ACHN (cell line): Measurements from ENCODE around the gene MGLL.

Experiments
- DNase-seq: peaks from one replicate; pipeline ENCODE4 v3.0.0-alpha.2; 2015
- in situ Hi-C: cut with HindIII; loops from 2 replicates; pipeline ENCODE4 v1.10.0; 2017; ENCODE audit warnings: low sequenced_read_pairs, low pct_ligation_motif_present, low pct_unique_long_range_greater_than_20kb

MGLL gene

GRCh38 chr3:127796045-127796830, 26.1 kb downstream of the MGLL start:
- no peak for DNase-seq
- in situ Hi-C loops = no loop called here

- in situ Hi-C loops = no loop called here
- DNase-seq = no peak
These were observed 27.3 kb downstream of the MGLL start for GRCh38 chr3:127794972-127795371.

GRCh38 chr3:127794402-127794801, 27.9 kb downstream of the MGLL start:
- DNase-seq = no peak
- in situ Hi-C loops = no loop called here

GRCh38 chr3:127792541-127793292, 29.6 kb downstream of the MGLL start:
- in situ Hi-C loops = no loop called here
- DNase-seq = peak; percentile 75

GRCh38 chr3:127791221-127791913, 30.9 kb downstream of the MGLL start:
- no peak for DNase-seq

GRCh38 chr3:127790882-127791183, 31.5 kb downstream of the MGLL start:
- DNase-seq = no peak
- in situ Hi-C loops = no loop called here

More at GRCh38 chr3:127791221-127791913, 30.9 kb downstream of the MGLL start:
- in situ Hi-C loops = no loop called here

- no peak for DNase-seq
- in situ Hi-C loops = no loop called here
These were observed 32.1 kb downstream of the MGLL start for GRCh38 chr3:127789990-127790881.

GRCh38 chr3:127789051-127789450, 33.3 kb downstream of the MGLL start:
- DNase-seq = no peak
- in situ Hi-C loops = no loop called here

GRCh38 chr3:127788451-127788909, 33.8 kb downstream of the MGLL start:
- DNase-seq = no peak
- in situ Hi-C loops = no loop called here

- in situ Hi-C loops = no loop called here
- no peak for DNase-seq
These were observed 34.5 kb downstream of the MGLL start for GRCh38 chr3:127787571-127788365.

GRCh38 chr3:127787071-127787490, 35.2 kb downstream of the MGLL start:
- no peak for DNase-seq
- in situ Hi-C loops = no loop called here

GRCh38 chr3:127786353-127787070, 35.8 kb downstream of the MGLL start:
- in situ Hi-C loops = no loop called here
- DNase-seq = no peak

GRCh38 chr3:127785711-127786265, 36.5 kb downstream of the MGLL start:
- DNase-seq = no peak
- in situ Hi-C loops = no loop called here

- DNase-seq = no peak
- in situ Hi-C loops = no loop called here
These were observed 37.2 kb downstream of the MGLL start for GRCh38 chr3:127784865-127785710.

- DNase-seq = no peak
- in situ Hi-C loops = no loop called here
These were observed 38.0 kb downstream of the MGLL start for GRCh38 chr3:127784283-127784682.

GRCh38 chr3:127783642-127784160, 38.6 kb downstream of the MGLL start:
- in situ Hi-C loops = no loop called here
- no peak for DNase-seq
